Activated B cell treated with CpG ODN at 0.5 μM for 24 hours (primary cell): Measurements from ENCODE around the gene TMC7. TPM values are rescaled to one million over a fixed set of nuclear protein-coding genes. Genes with fewer than 3 reads are reported as not detected.

Source experiments
- ATAC-seq: fragments of 200-7000 bp; cut with Tn5 transposase; one replicate; pipeline ENCODE4 v1.10.0; 2021; ENCODE audit warnings: low read depth, mild to moderate bottlenecking, moderate library complexity
- CTCF ChIA-PET: fragments of 350-600 bp; sonication (Branson Sonifier 250); formaldehyde crosslinking; loops from one replicate; lab custom pipeline; 2021; ENCODE audit warnings: antibody characterized with exemption; lab: Charles Lee
- POLR2A ChIA-PET: fragments of 350-600 bp; sonication (Branson Sonifier 250); formaldehyde crosslinking; loops from one replicate; lab custom pipeline; 2021; ENCODE audit warnings: antibody characterized with exemption; lab: Charles Lee
- DNase-seq: peaks from one replicate; pipeline ENCODE4 v3.0.0; 2022
- H3K27ac Mint-ChIP-seq: one replicate; pipeline ENCODE4 v1.8.0; 2020; ENCODE audit warnings: mixed read lengths
- H3K27me3 Mint-ChIP-seq: one replicate; pipeline ENCODE4 v1.8.0; 2021; ENCODE audit warnings: mixed read lengths
- H3K36me3 Mint-ChIP-seq: one replicate; pipeline ENCODE4 v1.8.0; 2021; ENCODE audit warnings: low read depth, mixed read lengths
- H3K4me1 Mint-ChIP-seq: one replicate; pipeline ENCODE4 v1.8.0; 2021; ENCODE audit warnings: mixed read lengths
- H3K4me3 Mint-ChIP-seq: one replicate; pipeline ENCODE4 v1.8.0; 2020; ENCODE audit warnings: mild to moderate bottlenecking, mixed read lengths
- H3K9me3 Mint-ChIP-seq: one replicate; pipeline ENCODE4 v1.8.0; 2020; ENCODE audit warnings: mixed read lengths
- intact Hi-C: fragments of 100-400 bp; cut with micrococcal nuclease; formaldehyde crosslinking; loops from one replicate; pipeline ENCODE4 v1.15.1; 2024
- total RNA-seq: library from RNA; stranded (reverse); gene quantifications from 2 replicates; pipeline ENCODE4 v1.2.3, GENCODE V29; 2022
- TF ChIP-seq, protein P1 (sequence below): fragments of 200-600 bp; IDR thresholded peaks from one replicate; pipeline ENCODE4 v1.8.0; 2022; ENCODE audit warnings: antibody characterized with exemption, mild to moderate bottlenecking

TMC7 gene
- total RNA-seq, 1 donor from 2014 or later: not detected

DNA sequence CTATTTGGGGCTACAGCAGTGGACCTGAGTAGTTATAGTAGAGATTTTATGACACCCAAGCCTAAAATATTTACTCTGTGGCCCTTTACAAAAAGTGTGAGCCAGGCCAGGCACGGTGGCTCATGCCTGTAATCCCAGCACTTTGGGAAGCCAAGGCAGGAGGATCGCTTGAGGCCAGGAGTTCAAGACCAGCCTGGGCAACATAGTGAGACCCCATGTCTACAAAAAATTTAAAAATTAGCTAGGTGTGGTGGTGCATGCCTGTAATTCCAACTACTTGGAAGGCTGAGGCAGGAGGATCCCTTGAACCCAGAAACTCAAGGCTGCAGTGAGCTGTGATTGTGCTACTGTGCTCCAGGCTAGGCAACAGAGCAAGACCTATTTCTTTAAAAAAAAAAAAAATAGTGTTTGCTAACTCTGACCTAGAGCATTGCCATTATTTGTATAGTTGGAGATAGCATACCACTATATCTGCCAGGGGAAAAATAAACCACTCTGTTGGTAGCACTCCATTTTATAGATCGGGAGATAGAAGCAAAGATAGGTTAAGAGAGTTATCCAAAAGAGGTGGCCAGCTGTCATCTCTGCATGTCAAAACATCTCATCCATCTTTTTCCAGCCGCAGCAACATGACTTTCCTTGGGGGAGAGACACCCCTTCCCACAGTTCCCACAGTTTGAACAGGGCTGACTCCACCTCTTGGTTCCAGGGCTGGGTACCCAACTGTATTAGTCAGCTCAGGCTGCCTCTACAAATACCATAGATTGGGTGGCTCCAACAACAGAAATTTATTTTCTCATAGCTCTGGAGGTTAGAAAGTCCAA is 127.0 kb downstream of the TMC7 start:
- no peaks in the 10 kb centered on the region for H3K36me3 Mint-ChIP-seq
- POLR2A ChIA-PET: no interaction called here
- no peaks in the 10 kb centered on the region for H3K9me3 Mint-ChIP-seq
- no peak for DNase-seq
- no peak overlapping the region for H3K27ac Mint-ChIP-seq
- intact Hi-C loops: no loop called here
- CTCF ChIA-PET: no interaction called here
- ATAC-seq: no peak
- no peak overlapping the region for H3K4me3 Mint-ChIP-seq
- peaks cover 17% of the 10 kb centered on the region for H3K4me1 Mint-ChIP-seq
- TF ChIP-seq, protein P1, sequence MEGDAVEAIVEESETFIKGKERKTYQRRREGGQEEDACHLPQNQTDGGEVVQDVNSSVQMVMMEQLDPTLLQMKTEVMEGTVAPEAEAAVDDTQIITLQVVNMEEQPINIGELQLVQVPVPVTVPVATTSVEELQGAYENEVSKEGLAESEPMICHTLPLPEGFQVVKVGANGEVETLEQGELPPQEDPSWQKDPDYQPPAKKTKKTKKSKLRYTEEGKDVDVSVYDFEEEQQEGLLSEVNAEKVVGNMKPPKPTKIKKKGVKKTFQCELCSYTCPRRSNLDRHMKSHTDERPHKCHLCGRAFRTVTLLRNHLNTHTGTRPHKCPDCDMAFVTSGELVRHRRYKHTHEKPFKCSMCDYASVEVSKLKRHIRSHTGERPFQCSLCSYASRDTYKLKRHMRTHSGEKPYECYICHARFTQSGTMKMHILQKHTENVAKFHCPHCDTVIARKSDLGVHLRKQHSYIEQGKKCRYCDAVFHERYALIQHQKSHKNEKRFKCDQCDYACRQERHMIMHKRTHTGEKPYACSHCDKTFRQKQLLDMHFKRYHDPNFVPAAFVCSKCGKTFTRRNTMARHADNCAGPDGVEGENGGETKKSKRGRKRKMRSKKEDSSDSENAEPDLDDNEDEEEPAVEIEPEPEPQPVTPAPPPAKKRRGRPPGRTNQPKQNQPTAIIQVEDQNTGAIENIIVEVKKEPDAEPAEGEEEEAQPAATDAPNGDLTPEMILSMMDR: no peak
- H3K27me3 Mint-ChIP-seq: peaks cover 11% of the 10 kb centered on the region

DNA sequence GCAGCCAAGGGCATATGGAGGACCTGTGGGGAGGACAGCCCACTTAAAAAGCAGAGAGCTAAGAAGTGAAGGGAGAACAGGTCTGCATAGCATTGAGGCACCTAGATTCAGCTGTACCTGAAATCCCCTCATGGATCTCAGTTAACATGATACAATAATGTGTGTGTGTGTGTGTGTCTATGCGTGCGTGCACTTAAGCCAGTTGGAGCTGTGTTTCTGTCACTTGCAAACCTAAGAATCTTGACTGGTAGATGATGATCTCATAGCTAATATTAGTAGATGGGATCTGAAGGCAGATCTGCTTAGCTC is 128.3 kb downstream of the TMC7 start:
- CTCF ChIA-PET: interaction anchor here (0.9 to 1.2 kb wide), 2 partner anchors 26 to 68 kb away, joined by 3 read pairs; no protein-coding TSS in a partner anchor
- no peaks in the 10 kb centered on the region for H3K9me3 Mint-ChIP-seq
- TF ChIP-seq, protein P1: no peak
- ATAC-seq: no peak
- H3K27me3 Mint-ChIP-seq: peaks cover 11% of the 10 kb centered on the region
- POLR2A ChIA-PET: interaction anchor here (0.6 to 1.2 kb wide), 2 partner anchors 19 to 99 kb away, joined by 3 to 6 read pairs; no protein-coding TSS in a partner anchor
- intact Hi-C loops: no loop called here
- H3K4me3 Mint-ChIP-seq: no peak overlapping the region
- H3K36me3 Mint-ChIP-seq: no peaks in the 10 kb centered on the region
- H3K27ac Mint-ChIP-seq: no peak overlapping the region
- no peak for DNase-seq
- H3K4me1 Mint-ChIP-seq: peaks cover 29% of the 10 kb centered on the region

Other genes starting within 250 kb of the TMC7 start
- gene RPS15A, start 193.6 kb upstream of the TMC7 start, total RNA-seq: 2,443 and 2,956 TPM in 2 replicates
- 94.0 and 98.3 TPM in 2 replicates for gene ARL6IP1, start 182.4 kb upstream of the TMC7 start, total RNA-seq
- gene SMG1, start 57.5 kb upstream of the TMC7 start, total RNA-seq: 188 and 215 TPM in 2 replicates
- gene COQ7, start 83.7 kb downstream of the TMC7 start, total RNA-seq: 13.6 and 17.5 TPM in 2 replicates
- gene ITPRIPL2, start 130.0 kb downstream of the TMC7 start, total RNA-seq: 7.4 and 8.3 TPM in 2 replicates
- gene SYT17, start 184.3 kb downstream of the TMC7 start, total RNA-seq: 21.2 and 25.4 TPM in 2 replicates